Liver (tissue), 9 donors: ENCODE data around the gene ADCY4. TPM values are rescaled to one million over a fixed set of nuclear protein-coding genes. Genes with fewer than 3 reads are reported as not detected.

Experiments
- DNase-seq: peaks from one replicate; pipeline ENCODE4 v3.0.0-alpha.2; 2017; ENCODE audit warnings: low spot score
- H3K27ac ChIP-seq, 2 donors: one replicate each; pipeline ENCODE4 v1.7.0; 2013; ENCODE audit warnings: inconsistent platforms in 2 of 2, low read length in 2 of 2, control low read depth in 1 of 2, low read depth in 1 of 2, mild to moderate bottlenecking in 1 of 2
- H3K27me3 ChIP-seq, 4 donors: one replicate each; pipeline versions ENCODE4 v1.6.1 to v1.7.0; 2013; ENCODE audit warnings: low read length in 3 of 4, inconsistent platforms in 1 of 4, mild to moderate bottlenecking in 1 of 4, moderate library complexity in 1 of 4; ENCODE audit not compliant: control insufficient read depth in 4 of 4, insufficient read depth in 4 of 4
- H3K36me3 ChIP-seq, 4 donors: one replicate each; pipeline versions ENCODE4 v1.6.1 to v1.7.0; 2013; ENCODE audit warnings: low read length in 3 of 4, mild to moderate bottlenecking in 3 of 4, low read depth in 1 of 4, moderate library complexity in 1 of 4; ENCODE audit not compliant: control insufficient read depth in 4 of 4, insufficient read depth in 3 of 4
- H3K4me1 ChIP-seq, 4 donors: one replicate each; pipeline versions ENCODE4 v1.6.1 to v1.7.0; 2013; ENCODE audit warnings: low read length in 3 of 4, mild to moderate bottlenecking in 3 of 4, moderate library complexity in 1 of 4; ENCODE audit not compliant: control insufficient read depth in 4 of 4, insufficient read depth in 4 of 4
- H3K4me3 ChIP-seq, 3 donors: one replicate each; pipeline versions ENCODE4 v1.6.1 to v1.7.0; 2013; ENCODE audit warnings: low read length in 3 of 3, control low read depth in 1 of 3, low read depth in 1 of 3, mild to moderate bottlenecking in 1 of 3
- H3K9ac ChIP-seq, 2 donors: one replicate each; pipeline ENCODE4 v1.7.0; 2013; ENCODE audit warnings: low read length in 2 of 2, mild to moderate bottlenecking in 2 of 2, moderate library complexity in 2 of 2, control low read depth in 1 of 2, low read depth in 1 of 2
- H3K9me3 ChIP-seq, 4 donors: one replicate each; pipeline versions ENCODE4 v1.6.1 to v1.7.0; 2013; ENCODE audit warnings: low read length in 3 of 4; ENCODE audit not compliant: control insufficient read depth in 4 of 4
- CTCF ChIP-seq: fragments of 150-350 bp; IDR thresholded peaks from 2 replicates; pipeline ENCODE4 v1.5.1; 2017; ENCODE audit warnings: improper control_type of control experiment, low read depth, low read length; ENCODE audit not compliant: missing input control
- HNF4A ChIP-seq, 2 donors: conservative IDR thresholded peaks; 2 replicates each; pipeline ENCODE4 v1.6.1; 2016; ENCODE audit warnings: antibody characterized with exemption in 2 of 2, mild to moderate bottlenecking in 2 of 2
- HNF4G ChIP-seq: IDR thresholded peaks from 2 replicates; pipeline ENCODE4 v1.6.1; 2016; ENCODE audit warnings: antibody characterized with exemption
- JUND ChIP-seq, 2 donors: IDR thresholded peaks; 2 replicates each; pipeline ENCODE4 v1.6.1; 2016; ENCODE audit warnings: antibody characterized with exemption in 2 of 2
- NR2F2 ChIP-seq: IDR thresholded peaks from 2 replicates; pipeline ENCODE4 v1.6.1; 2016; ENCODE audit warnings: antibody characterized with exemption
- RAD21 ChIP-seq, 2 donors: IDR thresholded peaks; 2 replicates each; pipeline ENCODE4 v1.6.1; 2016; ENCODE audit warnings: antibody characterized with exemption in 2 of 2, mild to moderate bottlenecking in 2 of 2
- SP1 ChIP-seq: IDR thresholded peaks from 2 replicates; pipeline ENCODE4 v1.6.1; 2018; ENCODE audit warnings: antibody characterized with exemption, mild to moderate bottlenecking
- TAF1 ChIP-seq: conservative IDR thresholded peaks from 2 replicates; pipeline ENCODE4 v1.6.1; 2016; ENCODE audit warnings: antibody characterized with exemption, mild to moderate bottlenecking
- WGBS: extraction: QIAGEN DNeasy Blood & Tissue Kit; methylation state at CpG from one replicate; pipeline ENCODE4 v1.1.7; 2013; 5-methylcytosine and 5-hydroxymethylcytosine counted together
- polyA plus RNA-seq, 2 donors: library from polyadenylated mRNA; stranded (reverse) in 1 of 2; unstranded in 1 of 2; fragments of 200-250 nt in 1 of 2; fragments of >200 nt in 1 of 2; fragmentation: Nextera tagmentation in 1 of 2; extraction: Ambion mirVana in 1 of 2; gene quantifications; one replicate each; pipeline versions ENCODE4 v1.2.1 to v1.2.3, GENCODE V29; 2013 to 2015
- total RNA-seq, 2 donors: library from RNA; depleted of rRNA; stranded (reverse); fragments of >200 nt; gene quantifications; one replicate each; pipeline ENCODE4 v1.2.3, GENCODE V29; 2014
- donor health status: healthy.
- donor health status: healthy.
- donor health status: healthy.
- donor health status: healthy.
- donor health status: healthy.

The ADCY4 gene
- total and polyA plus RNA-seq, 4 donors, result 2.2 to 7.2 (median 4.0) TPM

GRCh38 chr14:24317141-24317928, 17.5 kb downstream of the ADCY4 start:
- Histone ChIP-seq H3K4me1 (peaks cover 3 to 6% (median 5%) of the 10 kb centered on the region in 4 donors), H3K27ac (no peak overlapping the region), H3K36me3 (no peaks in the 10 kb centered on the region), H3K4me3 (no peak overlapping the region), H3K27me3 (no peaks in the 10 kb centered on the region), H3K9ac (no peak overlapping the region), H3K9me3 (no peaks in the 10 kb centered on the region)
- TF ChIP-seq TAF1 (no peak), JUND (IDR thresholded peaks at IDR 0.05) (peak in 1 of 2 donors; percentile 29)
- DNase-seq, result no peak
- WGBS, result 82% methylated on average over 3 of the region's 3 CpGs

- Histone ChIP-seq H3K9ac (no peak overlapping the region), H3K9me3 (no peaks in the 10 kb centered on the region), H3K27ac (no peak overlapping the region), H3K27me3 (no peaks in the 10 kb centered on the region), H3K4me1 (peaks cover 4 to 14% (median 8%) of the 10 kb centered on the region in 4 donors), H3K36me3 (no peaks in the 10 kb centered on the region), H3K4me3 (no peak overlapping the region)
- WGBS, result 71% methylated on average over 18 of the region's 18 CpGs
- DNase-seq, result no peak
- no peak for TF ChIP-seq HNF4A (conservative IDR thresholded peaks at IDR 0.05)
- no peak for TF ChIP-seq HNF4G
- no peak for TF ChIP-seq RAD21 (IDR thresholded peaks at IDR 0.05)
Measured at GRCh38 chr14:24316597-24316950, 18.3 kb downstream of the ADCY4 start.

- Histone ChIP-seq H3K9me3 (no peaks in the 10 kb centered on the region), H3K4me3 (no peak overlapping the region), H3K36me3 (no peaks in the 10 kb centered on the region), H3K4me1 (peaks cover 6 to 20% (median 12%) of the 10 kb centered on the region in 4 donors), H3K9ac (no peak overlapping the region), H3K27me3 (no peaks in the 10 kb centered on the region), H3K27ac (peak overlapping the region; percentile 4 to 21)
- DNase-seq, result peak; percentile 63
- TF ChIP-seq SP1 (peak; percentile 55), RAD21 (IDR thresholded peaks at IDR 0.05) (peak in 1 of 2 donors; percentile 39), HNF4A (conservative IDR thresholded peaks at IDR 0.05) (no peak), CTCF (peak; percentile 25), JUND (IDR thresholded peaks at IDR 0.05) (no peak), NR2F2 (peak; percentile 50)
- WGBS, result 40% methylated on average over 70 of the region's 70 CpGs
Measured at GRCh38 chr14:24315807-24316596, 18.9 kb downstream of the ADCY4 start.

- Histone ChIP-seq H3K36me3 (no peaks in the 10 kb centered on the region), H3K27ac (peak overlapping the region; percentile 4 to 48), H3K9me3 (no peaks in the 10 kb centered on the region), H3K27me3 (no peaks in the 10 kb centered on the region), H3K4me3 (no peak overlapping the region), H3K9ac (no peak overlapping the region), H3K4me1 (peaks cover 8 to 26% (median 16%) of the 10 kb centered on the region in 4 donors)
- TF ChIP-seq CTCF, result no peak
- no peak for DNase-seq
- 84% methylated on average over 10 of the region's 10 CpGs for WGBS
Measured at GRCh38 chr14:24315243-24315806, 19.5 kb downstream of the ADCY4 start.
